ENCODE measurements around the gene CNGA3.

GRCh38 chr2:98404556-98405250 lies 58.4 kb downstream of the CNGA3 start:
- TF ChIP-seq CTCF (conservative IDR thresholded peaks at IDR 0.05 in 1 of 2, IDR thresholded peaks at IDR 0.05 in 1 of 2; ENCODE audit: extremely low read depth in 1 of 2, insufficient read depth in 1 of 2, low read depth in 1 of 2, low read length in 2 of 2) (no peak), EZH2 (IDR thresholded peaks at IDR 0.05; ENCODE audit: borderline replicate concordance, low read length) (no peak)

Data from mammary epithelial cell (primary cell).